Stomach (tissue), 4 donors: ENCODE results near the gene S100A5.

Experiments
- POLR2A ChIP-seq, 4 donors: fragments of 450-650 bp; IDR thresholded peaks; one replicate each; pipeline ENCODE4 v1.6.1; 2016; ENCODE audit warnings: antibody characterized with exemption in 4 of 4, control low read depth in 2 of 4, mild to moderate bottlenecking in 1 of 4, moderate library complexity in 1 of 4
- TF ChIP-seq, protein P1 (sequence below), 7 experiments: fragments of 450-650 bp in 4 of 7; fragments of 200-600 bp in 3 of 7; sonication (generic) in 3 of 7; IDR thresholded peaks; one replicate each; pipeline ENCODE4 v1.5.1; 2016 to 2019; ENCODE audit warnings: antibody characterized with exemption in 7 of 7, control low read depth in 2 of 7, mild to moderate bottlenecking in 1 of 7

DNA sequence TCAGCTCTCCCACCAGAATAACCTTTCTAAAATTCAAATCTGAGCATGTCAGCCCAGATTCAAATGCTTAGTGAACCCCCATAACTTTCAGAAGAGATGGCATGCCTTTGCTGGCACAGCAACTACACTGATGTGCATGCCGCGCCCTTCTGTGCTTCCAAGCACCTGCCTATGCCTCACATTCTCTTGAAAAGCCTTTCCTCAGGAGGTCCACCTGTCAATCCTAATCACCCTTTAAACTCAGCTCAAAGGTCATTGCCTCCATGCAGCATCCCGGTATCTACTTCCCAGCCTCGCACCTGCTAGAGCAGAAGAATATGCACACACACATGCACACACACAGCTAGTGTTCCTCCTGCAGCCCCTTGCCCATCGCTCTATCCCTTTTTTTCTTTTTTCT, 30.1 kb upstream of the S100A5 start:
- TF ChIP-seq, protein P1, sequence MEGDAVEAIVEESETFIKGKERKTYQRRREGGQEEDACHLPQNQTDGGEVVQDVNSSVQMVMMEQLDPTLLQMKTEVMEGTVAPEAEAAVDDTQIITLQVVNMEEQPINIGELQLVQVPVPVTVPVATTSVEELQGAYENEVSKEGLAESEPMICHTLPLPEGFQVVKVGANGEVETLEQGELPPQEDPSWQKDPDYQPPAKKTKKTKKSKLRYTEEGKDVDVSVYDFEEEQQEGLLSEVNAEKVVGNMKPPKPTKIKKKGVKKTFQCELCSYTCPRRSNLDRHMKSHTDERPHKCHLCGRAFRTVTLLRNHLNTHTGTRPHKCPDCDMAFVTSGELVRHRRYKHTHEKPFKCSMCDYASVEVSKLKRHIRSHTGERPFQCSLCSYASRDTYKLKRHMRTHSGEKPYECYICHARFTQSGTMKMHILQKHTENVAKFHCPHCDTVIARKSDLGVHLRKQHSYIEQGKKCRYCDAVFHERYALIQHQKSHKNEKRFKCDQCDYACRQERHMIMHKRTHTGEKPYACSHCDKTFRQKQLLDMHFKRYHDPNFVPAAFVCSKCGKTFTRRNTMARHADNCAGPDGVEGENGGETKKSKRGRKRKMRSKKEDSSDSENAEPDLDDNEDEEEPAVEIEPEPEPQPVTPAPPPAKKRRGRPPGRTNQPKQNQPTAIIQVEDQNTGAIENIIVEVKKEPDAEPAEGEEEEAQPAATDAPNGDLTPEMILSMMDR (IDR thresholded peaks at IDR 0.05): no peak
- TF ChIP-seq POLR2A (IDR thresholded peaks at IDR 0.05): no peak
